ENCODE data around the gene ZNF684.
"Not testable (repeated sequence)": the region's sequence is repeated elsewhere in the genome, so short reads cannot be mapped to it uniquely, and the experiment has no call there.

ZNF684 gene

GRCh38 chr1:40546957-40547356 is 15.5 kb downstream of the ZNF684 start:
- no peak overlapping the region for H3K27ac ChIP-seq
- TF ChIP-seq CTCF (conservative IDR thresholded peaks at IDR 0.05; ENCODE audit: low read depth), result no peak
- no peak for DNase-seq (ENCODE audit: low spot score)
- POLR2A ChIA-PET (ENCODE audit: low non-redundant PET), result no interaction called here
- CTCF ChIA-PET, result interaction anchor here (0.6 kb wide), 1 partner anchor 428 kb away, joined by 3 read pairs; no protein-coding TSS in a partner anchor

GRCh38 chr1:40553017-40553416 is 21.6 kb downstream of the ZNF684 start:
- CTCF ChIA-PET, result interaction anchor here (0.6 kb wide), 1 partner anchor 20 kb away, joined by 3 read pairs; no protein-coding TSS in a partner anchor
- no peak overlapping the region for H3K27ac ChIP-seq
- POLR2A ChIA-PET (ENCODE audit: low non-redundant PET), result no interaction called here
- no peak for DNase-seq (ENCODE audit: low spot score)
- no peak for TF ChIP-seq CTCF (conservative IDR thresholded peaks at IDR 0.05; ENCODE audit: low read depth)

GRCh38 chr1:40554807-40555206 is 23.4 kb downstream of the ZNF684 start:
- H3K27ac ChIP-seq; DNase-seq (ENCODE audit: low spot score): not testable (repeated sequence)
- POLR2A ChIA-PET (ENCODE audit: low non-redundant PET), result interaction anchor here (0.5 kb wide), 1 partner anchor 14 kb away, joined by 7 read pairs; no protein-coding TSS in a partner anchor
- CTCF ChIA-PET, result interaction anchor here (0.7 kb wide), 1 partner anchor 38 kb away, joined by 3 read pairs; no protein-coding TSS in a partner anchor

GRCh38 chr1:40556121-40556520 is 24.7 kb downstream of the ZNF684 start:
- H3K27ac ChIP-seq, result no peak overlapping the region
- no peak for TF ChIP-seq CTCF (conservative IDR thresholded peaks at IDR 0.05; ENCODE audit: low read depth)
- POLR2A ChIA-PET (ENCODE audit: low non-redundant PET), result no interaction called here
- CTCF ChIA-PET, result no interaction called here
- DNase-seq (ENCODE audit: low spot score), result no peak

DNA sequence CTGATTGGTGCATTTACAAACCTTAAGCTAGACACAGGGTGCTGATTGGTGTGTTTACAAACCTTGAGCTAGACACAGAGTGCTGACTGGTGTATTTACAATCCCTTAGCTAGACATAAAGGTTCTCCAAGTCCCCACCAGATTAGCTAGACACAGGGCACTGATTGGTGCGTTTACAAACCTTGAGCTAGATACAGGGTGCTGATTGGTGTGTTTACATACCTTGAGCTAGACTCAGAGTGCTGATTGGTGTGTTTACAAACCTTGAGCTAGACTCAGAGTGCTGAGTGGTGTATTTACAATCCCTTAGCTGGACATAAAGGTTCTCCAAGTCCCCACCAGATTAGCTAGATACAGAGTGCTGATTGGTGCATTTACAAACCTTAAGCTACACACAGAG is 26.8 kb downstream of the ZNF684 start:
- POLR2A ChIA-PET (ENCODE audit: low non-redundant PET); DNase-seq (ENCODE audit: low spot score); H3K27ac ChIP-seq: not testable (repeated sequence)
- CTCF ChIA-PET, result interaction anchor here (2.0 kb wide), 1 partner anchor 26 kb away, joined by 5 read pairs; no protein-coding TSS in a partner anchor

DNA sequence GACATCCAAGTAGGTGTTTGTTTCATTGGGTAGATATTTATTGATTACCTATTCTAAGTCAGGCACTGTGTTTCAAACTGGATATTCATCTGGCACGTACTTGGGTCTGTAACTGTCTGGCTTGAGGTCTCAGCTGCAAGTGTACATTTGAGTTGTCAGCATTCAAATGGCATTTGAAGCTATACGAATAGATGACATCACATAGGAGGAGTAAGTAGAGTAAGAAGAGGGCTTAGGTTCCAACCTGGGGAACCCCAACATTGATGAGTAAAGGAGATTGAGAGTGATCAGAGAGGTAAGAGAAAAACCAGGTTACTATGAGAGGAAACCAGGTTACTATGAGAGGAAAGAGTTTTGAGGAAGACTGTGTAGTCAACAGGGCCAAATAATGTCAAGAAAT is 30.7 kb downstream of the ZNF684 start:
- ChIA-PET POLR2A (ENCODE audit: low non-redundant PET) (no interaction called here), CTCF (no interaction called here)
- no peak for TF ChIP-seq CTCF (conservative IDR thresholded peaks at IDR 0.05; ENCODE audit: low read depth)
- no peak overlapping the region for H3K27ac ChIP-seq
- no peak for DNase-seq (ENCODE audit: low spot score)

- POLR2A ChIA-PET (ENCODE audit: low non-redundant PET), result no interaction called here
- CTCF ChIA-PET, result interaction anchor here (0.6 kb wide), 1 partner anchor 474 kb away, joined by 5 read pairs; no protein-coding TSS in a partner anchor
- TF ChIP-seq CTCF (conservative IDR thresholded peaks at IDR 0.05; ENCODE audit: low read depth), result no peak
- H3K27ac ChIP-seq, result no peak overlapping the region
- no peak for DNase-seq (ENCODE audit: low spot score)
These were observed 31.8 kb downstream of the ZNF684 start for GRCh38 chr1:40563266-40563665.

GRCh38 chr1:40564506-40564905 is 33.1 kb downstream of the ZNF684 start:
- TF ChIP-seq CTCF (conservative IDR thresholded peaks at IDR 0.05; ENCODE audit: low read depth), result no peak
- ChIA-PET POLR2A (ENCODE audit: low non-redundant PET) (no interaction called here), CTCF (no interaction called here)
- no peak for DNase-seq (ENCODE audit: low spot score)
- no peak overlapping the region for H3K27ac ChIP-seq

Data from RWPE1 (cell line).